Measurements from ENCODE around the gene ERCC6L2. TPM values are rescaled to one million over a fixed set of nuclear protein-coding genes. Genes with fewer than 3 reads are reported as not detected.

Gene ERCC6L2
- total RNA-seq, 1 donor from 2014 or later, result 20.3 TPM

- intact Hi-C loops (cut with DNase I), result no loop called here
- DNase-seq (no peak), ATAC-seq (ENCODE audit: poor library complexity) (no peak)
Measured at GRCh38 chr9:95910023-95910707, 34.7 kb downstream of the ERCC6L2 start.

- ATAC-seq (ENCODE audit: poor library complexity), result no peak
Measured at GRCh38 chr9:95910770-95911340, 35.4 kb downstream of the ERCC6L2 start.

GRCh38 chr9:95912773-95913172 lies 37.3 kb downstream of the ERCC6L2 start:
- intact Hi-C loops (cut with DNase I), result no loop called here
- ATAC-seq (ENCODE audit: poor library complexity), result no peak
- DNase-seq, result no peak

More at GRCh38 chr9:95910770-95911340, 35.4 kb downstream of the ERCC6L2 start:
- no peak for DNase-seq
- intact Hi-C loops (cut with DNase I), result no loop called here

- intact Hi-C loops (cut with DNase I), result no loop called here
- no peak for DNase-seq
- ATAC-seq (ENCODE audit: poor library complexity), result no peak
Measured at GRCh38 chr9:95920017-95920416, 44.5 kb downstream of the ERCC6L2 start.

- intact Hi-C loops (cut with DNase I), result no loop called here
- ATAC-seq (ENCODE audit: poor library complexity) (no peak), DNase-seq (no peak)
Measured at GRCh38 chr9:95923794-95924193, 48.3 kb downstream of the ERCC6L2 start.

GRCh38 chr9:95924987-95925386 lies 49.5 kb downstream of the ERCC6L2 start:
- intact Hi-C loops (cut with DNase I), result no loop called here
- ATAC-seq (ENCODE audit: poor library complexity), result no peak
- no peak for DNase-seq

GRCh38 chr9:95927271-95928004 lies 51.9 kb downstream of the ERCC6L2 start:
- ATAC-seq (ENCODE audit: poor library complexity) (no peak), DNase-seq (no peak)
- intact Hi-C loops (cut with DNase I), result no loop called here

GRCh38 chr9:95930277-95930676 lies 54.8 kb downstream of the ERCC6L2 start:
- ATAC-seq (ENCODE audit: poor library complexity) (no peak), DNase-seq (no peak)
- intact Hi-C loops (cut with DNase I), result no loop called here

GRCh38 chr9:95935861-95936578 lies 60.5 kb downstream of the ERCC6L2 start:
- intact Hi-C loops (cut with DNase I), result no loop called here
- DNase-seq, result no peak
- ATAC-seq (ENCODE audit: poor library complexity), result no peak

GRCh38 chr9:95936579-95937075 lies 61.1 kb downstream of the ERCC6L2 start:
- ATAC-seq (ENCODE audit: poor library complexity), result no peak
- intact Hi-C loops (cut with DNase I), result no loop called here

GRCh38 chr9:95937131-95937530 lies 61.6 kb downstream of the ERCC6L2 start:
- no peak for ATAC-seq (ENCODE audit: poor library complexity)
- no peak for DNase-seq
- intact Hi-C loops (cut with DNase I), result no loop called here

More at GRCh38 chr9:95936579-95937075, 61.1 kb downstream of the ERCC6L2 start:
- no peak for DNase-seq

GRCh38 chr9:95938724-95939123 lies 63.2 kb downstream of the ERCC6L2 start:
- intact Hi-C loops (cut with DNase I), result no loop called here
- no peak for ATAC-seq (ENCODE audit: poor library complexity)

GRCh38 chr9:95939472-95939871 lies 64.0 kb downstream of the ERCC6L2 start:
- intact Hi-C loops (cut with DNase I), result no loop called here
- ATAC-seq (ENCODE audit: poor library complexity) (no peak), DNase-seq (no peak)

More at GRCh38 chr9:95938724-95939123, 63.2 kb downstream of the ERCC6L2 start:
- no peak for DNase-seq

GRCh38 chr9:95940265-95940664 lies 64.8 kb downstream of the ERCC6L2 start:
- intact Hi-C loops (cut with DNase I), result no loop called here
- ATAC-seq (ENCODE audit: poor library complexity), result no peak
- no peak for DNase-seq

GRCh38 chr9:95942016-95942415 lies 66.5 kb downstream of the ERCC6L2 start:
- no peak for ATAC-seq (ENCODE audit: poor library complexity)
- DNase-seq, result no peak
- intact Hi-C loops (cut with DNase I), result no loop called here

- ATAC-seq (ENCODE audit: poor library complexity) (no peak), DNase-seq (no peak)
- intact Hi-C loops (cut with DNase I), result no loop called here
Measured at GRCh38 chr9:95947118-95947517, 71.6 kb downstream of the ERCC6L2 start.

- no peak for ATAC-seq (ENCODE audit: poor library complexity)
- intact Hi-C loops (cut with DNase I), result no loop called here
Measured at GRCh38 chr9:95952471-95952870, 77.0 kb downstream of the ERCC6L2 start.

GRCh38 chr9:95953986-95954385 lies 78.5 kb downstream of the ERCC6L2 start:
- ATAC-seq (ENCODE audit: poor library complexity), result no peak

More at GRCh38 chr9:95952471-95952870, 77.0 kb downstream of the ERCC6L2 start:
- no peak for DNase-seq

GRCh38 chr9:95954940-95955339 lies 79.4 kb downstream of the ERCC6L2 start:
- DNase-seq (no peak), ATAC-seq (ENCODE audit: poor library complexity) (no peak)
- intact Hi-C loops (cut with DNase I), result no loop called here

More at GRCh38 chr9:95953986-95954385, 78.5 kb downstream of the ERCC6L2 start:
- no peak for DNase-seq
- intact Hi-C loops (cut with DNase I), result no loop called here

All from Right ventricle myocardium superior (tissue), 1 donor.